Right lung (tissue), 10 donors: ENCODE data around the gene PRR30. TPM values are rescaled to one million over a fixed set of nuclear protein-coding genes. Genes with fewer than 3 reads are reported as not detected.
"Not testable (repeated sequence)": the region's sequence is repeated elsewhere in the genome, so short reads cannot be mapped to it uniquely, and the experiment has no call there.

ENCODE experiments used
- DNase-seq, 2 donors: peaks; one replicate each; pipeline ENCODE4 v3.0.0-alpha.2; 2013
- long read RNA-seq, 8 donors: transcript quantifications; one replicate each; lab custom pipeline, GENCODE V29; 2026
- polyA plus RNA-seq, 5 donors: library from polyadenylated mRNA; unstranded; fragments of 120-200 nt; gene quantifications; one replicate each; pipeline versions ENCODE4 v1.2.1 to v1.2.3, GENCODE V29; 2013; ENCODE audit warnings: inconsistent platforms in 1 of 5, low replicate concordance in 1 of 5; ENCODE audit not compliant: insufficient read length in 5 of 5, insufficient read depth in 1 of 5

PRR30 gene
- not detected for polyA plus RNA-seq
- long read RNA-seq, donor 1 = 0 reads
- long read RNA-seq, donor 2 = 0 reads
- long read RNA-seq, donor 3 = 0 reads
- long read RNA-seq, donor 4 = 0 reads
- long read RNA-seq, donor 5 = 0 reads
- long read RNA-seq, donor 6 = 0 reads
- long read RNA-seq, donor 7 = 0 reads
- long read RNA-seq, donor 8 = 0 reads

DNA sequence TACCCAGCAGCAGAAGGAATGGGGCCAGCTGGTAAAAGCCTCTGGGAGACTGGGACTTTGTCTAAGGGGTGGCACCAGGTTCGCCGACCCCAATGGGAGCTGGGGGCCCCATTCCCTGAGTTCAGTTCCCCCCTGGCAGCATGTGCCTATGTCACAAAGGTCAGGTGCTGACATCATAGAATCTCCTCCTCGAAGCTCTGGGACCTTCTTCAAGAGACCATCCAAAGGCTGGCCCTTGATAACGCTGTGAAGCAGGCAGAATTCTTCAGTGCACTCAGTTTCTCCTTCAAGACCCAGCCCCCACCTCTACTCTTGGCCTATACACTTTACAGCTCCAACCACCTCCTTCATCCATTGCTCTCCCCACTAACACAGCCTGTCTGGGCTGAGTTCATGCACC is at the start of gene PRR30:
TSS of gene PRR30 (minus strand) at position 101 of the 400 bp plus-strand sequence. CDS start 1,081 bp downstream, outside the sequence.
- DNase-seq = no peak

DNA sequence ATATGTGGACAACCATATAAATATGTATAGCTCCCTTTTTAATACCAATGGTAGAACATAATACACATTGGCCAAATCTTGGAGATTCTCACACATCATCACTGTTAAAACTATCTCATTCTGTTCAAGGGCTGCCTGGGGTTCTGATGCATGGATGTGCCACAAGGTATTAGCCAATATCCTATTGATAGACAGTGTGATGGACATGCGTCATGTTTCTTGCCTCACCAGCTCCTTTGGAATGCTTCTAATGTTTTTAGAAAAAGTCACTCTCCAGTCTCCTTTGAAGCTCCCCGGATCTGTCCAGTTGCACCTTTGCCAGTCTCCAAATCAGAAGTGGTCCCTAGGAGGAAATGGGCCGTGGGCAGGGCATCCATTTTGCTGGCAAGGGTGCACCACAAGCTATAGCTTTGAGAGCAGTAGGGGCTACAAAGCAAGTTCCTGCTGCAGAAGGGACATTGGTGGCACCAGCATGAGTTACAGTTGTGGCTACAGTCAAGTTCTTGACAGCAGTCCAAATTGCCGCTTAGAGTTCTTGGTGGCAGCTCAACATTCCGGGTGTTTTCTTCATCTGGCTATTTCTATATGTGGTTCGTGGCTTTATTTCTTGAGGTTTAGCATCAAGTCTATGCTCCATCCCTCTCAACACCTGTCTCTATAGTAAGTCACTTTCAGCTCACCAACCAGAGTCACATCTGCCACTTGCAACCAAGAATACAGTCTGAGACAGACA is 47.6 kb upstream of the PRR30 start:
- no peak for DNase-seq

DNA sequence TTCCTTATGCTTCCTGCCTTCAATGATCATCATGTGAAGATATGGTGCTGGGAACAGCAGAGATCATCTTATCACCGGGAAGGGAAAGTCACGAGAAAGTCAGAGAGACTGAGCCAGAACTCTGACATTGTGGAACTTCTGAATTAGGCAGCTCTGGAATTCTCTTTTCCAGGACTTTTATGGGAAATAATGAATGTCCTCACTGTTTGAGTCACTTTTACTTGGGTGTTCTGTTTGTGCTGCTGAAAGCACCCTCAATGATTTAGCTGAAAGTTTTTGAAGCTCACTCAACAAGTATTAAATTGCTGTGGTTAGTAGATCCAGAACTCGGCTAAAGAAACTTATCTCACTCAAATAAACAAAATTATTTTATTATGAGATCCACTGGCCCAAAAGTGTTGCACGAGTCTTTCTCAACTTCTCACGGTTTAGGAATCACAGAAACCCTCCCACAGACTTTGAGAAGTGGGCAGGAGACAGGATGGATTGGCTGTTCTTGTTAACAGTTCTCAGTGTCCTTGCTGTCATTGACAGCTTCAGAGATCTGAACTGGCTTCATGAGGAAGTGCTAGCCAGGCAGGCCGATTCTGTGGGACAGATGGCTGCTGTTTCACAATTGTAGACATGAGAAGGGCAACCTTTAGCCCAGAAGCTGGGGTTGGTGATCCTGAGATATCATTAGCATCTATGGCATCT is 46.3 kb upstream of the PRR30 start:
- DNase-seq = no peak

DNA sequence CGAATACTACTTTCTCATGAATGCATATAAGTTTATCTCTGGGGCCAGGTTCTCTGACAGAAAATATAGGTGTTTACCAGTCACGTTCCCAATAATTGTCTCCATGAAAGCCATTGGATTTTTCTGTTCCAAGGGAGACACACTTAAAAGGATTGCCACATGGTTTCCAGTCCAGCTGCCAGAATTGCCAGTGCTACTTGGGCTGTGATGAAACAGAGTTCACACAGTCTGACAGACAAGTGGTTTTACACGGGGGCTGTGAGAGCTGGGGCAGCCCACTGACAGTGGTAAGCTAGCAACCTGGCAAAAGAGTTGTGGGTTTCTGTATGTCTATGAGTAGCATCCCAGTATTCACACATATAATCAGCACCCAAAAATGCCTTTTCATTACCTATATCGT is 44.9 kb upstream of the PRR30 start:
- no peak for DNase-seq

DNA sequence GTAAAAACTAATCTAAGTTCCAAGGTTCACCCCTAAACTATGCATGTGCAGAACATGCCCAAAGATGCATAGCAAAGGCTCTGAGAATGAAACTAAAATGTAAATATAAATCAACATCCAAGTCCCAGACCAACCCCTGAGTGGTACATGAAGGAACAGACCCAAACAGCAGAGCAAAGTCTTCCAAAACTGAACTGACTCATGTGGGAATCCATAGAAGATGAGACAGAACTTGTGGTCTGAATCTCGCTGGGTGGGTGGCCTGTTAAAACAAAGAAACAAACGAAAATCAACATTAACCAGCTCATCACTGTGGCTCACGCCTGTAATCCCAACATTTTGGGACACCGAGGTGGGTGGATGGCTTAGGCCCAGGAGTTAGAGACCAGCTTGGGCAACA is 43.1 kb upstream of the PRR30 start:
- DNase-seq = no peak

DNA sequence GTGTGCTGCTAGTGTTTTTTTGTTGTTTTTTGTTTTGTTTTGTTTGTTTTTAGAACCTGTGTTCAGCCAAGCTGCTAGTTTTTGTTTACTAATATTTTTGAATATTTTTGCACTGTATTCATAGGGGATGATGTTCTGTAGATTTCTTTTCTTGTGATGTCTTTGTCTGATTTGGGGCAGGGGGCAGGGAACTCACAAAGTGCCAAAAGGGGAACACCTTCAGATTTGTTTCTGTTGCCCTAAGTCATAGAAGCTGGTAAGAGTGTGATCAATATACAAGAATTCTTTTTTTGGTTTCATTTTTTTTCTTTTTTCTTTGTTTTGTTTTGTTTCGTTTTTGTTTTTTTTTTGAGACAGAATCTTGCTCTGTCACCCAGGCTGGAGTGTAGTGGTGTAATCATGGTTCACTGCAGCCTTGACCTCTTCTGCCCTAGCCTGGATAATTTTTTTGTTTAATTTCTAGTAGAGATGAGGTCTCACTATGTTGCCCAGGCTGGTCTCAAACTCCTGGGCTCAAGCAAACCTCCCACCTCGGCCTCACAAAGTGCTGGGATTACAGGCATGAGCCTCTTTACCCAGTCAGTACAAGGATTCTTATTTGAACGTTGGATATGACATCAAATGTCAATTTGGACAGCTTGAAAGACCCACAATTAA is 40.3 kb upstream of the PRR30 start:
- DNase-seq = no peak

DNA sequence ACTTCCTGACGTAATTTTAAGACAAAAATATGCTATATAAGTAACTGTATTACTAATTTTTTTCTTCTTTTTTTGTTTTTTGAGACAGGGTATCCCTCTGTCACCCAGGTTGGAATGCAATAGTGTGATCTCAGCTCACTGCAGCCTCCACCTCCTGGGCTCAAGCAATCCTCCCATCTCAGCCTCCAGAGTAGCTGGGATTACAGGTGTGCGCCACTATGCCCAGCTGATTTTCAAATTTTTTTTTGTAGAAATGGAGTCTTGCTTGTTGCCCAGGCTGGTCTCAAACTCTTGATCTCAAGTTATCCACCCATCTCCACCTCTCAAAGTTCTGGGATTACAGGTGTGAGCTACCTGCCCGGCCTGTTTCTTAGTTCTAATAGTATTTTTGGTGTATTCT is 39.3 kb upstream of the PRR30 start:
- no peak for DNase-seq

DNA sequence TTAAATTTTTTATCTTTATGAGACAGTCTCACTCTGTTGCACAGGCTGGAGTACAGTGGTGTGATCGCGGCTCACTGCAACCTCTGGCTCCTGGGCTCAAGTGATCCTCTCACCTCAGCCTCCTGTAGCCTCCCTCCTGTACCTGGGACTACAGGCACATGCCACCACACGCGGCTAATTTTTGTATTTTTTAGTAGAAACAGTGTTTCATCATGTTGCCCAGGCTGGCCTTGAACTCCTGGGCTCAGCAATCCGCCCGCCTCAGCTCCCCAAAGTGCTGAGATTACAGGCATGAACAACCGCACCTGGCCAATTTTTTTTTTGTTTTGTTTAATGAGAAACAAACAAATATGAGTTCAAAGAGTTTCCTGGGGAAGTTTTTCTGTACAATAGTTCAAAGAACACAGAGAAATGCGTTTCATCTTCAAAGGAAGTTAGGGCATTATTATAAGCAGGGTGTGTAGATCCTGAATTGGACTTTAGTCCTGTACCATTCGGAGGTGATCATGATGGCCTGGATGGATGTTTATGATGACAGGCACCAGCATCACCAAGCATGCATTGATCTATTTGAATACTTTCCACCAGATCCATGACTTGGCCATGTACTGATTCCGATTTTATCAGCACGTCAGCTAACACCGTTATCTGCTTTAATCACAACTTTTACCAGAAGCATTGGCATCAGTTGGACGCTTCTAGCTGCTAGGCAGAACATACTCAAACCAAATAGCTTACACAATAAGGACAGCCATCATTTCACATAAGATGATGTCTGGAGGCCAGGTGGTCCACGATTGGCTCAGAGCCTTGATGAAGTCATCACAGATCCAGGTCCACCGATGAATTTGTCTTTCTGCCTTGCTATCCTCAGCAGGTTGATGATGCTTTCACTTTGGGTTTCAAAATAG is 38.5 kb upstream of the PRR30 start:
- DNase-seq = no peak

DNA sequence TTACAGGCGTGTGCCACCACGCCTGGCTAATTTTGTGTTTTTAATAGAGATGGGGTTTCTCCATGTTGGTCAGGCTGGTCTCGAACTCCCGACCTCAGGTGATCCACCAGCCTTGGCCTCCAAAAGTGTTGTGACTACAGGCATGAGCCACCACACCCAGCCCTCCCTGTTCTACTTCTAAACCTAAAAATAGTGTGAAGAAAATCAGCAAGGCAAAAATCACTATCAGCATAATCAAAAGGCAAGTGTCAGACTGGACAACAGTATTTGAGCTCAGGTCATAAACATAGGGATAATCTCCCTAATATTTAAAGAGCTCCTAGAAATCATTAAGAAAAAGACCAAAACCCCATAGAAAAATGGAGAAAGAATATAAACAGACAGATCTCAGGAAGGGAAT is 36.6 kb upstream of the PRR30 start:
- not testable (repeated sequence) for DNase-seq

DNA sequence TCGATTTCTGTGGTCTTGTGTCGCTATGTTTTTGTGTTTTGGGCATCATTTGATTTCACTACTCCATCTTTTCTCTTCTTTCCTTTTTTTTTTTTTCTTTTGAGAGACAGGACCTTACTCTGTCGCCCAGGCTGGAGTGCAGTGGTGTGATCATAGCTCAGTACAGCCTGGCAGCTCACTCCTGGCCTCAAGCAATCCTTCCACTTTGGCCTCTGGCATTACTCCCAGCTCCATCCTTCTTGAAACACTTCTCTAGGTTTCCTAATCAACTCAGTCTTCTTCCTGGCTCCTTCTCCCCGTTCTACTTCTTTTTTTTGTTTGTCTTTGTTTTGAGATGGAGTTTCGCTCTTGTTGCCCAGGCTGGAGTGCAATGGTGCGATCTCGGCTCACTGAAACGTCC is 36.1 kb upstream of the PRR30 start:
- no peak for DNase-seq

DNA sequence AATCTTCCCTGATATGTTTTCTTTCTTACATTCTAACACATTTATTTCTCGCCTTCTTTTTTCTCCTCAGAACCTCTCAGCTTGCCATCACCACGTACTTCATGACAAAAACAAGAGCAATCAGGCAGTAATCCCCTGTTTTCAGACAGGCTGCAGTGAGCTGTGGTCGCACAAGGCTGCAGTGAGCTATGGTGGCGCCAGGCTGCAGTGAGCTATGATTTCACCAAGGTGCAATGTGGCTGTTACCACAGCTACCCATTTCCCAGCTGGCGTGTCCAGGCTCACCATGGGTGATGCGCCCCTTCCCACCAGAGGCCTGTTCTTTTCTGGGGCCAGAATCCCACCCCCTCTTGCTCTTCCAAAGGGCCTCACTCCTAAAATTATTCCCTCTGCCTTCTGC is 35.4 kb upstream of the PRR30 start:
- DNase-seq = no peak

DNA sequence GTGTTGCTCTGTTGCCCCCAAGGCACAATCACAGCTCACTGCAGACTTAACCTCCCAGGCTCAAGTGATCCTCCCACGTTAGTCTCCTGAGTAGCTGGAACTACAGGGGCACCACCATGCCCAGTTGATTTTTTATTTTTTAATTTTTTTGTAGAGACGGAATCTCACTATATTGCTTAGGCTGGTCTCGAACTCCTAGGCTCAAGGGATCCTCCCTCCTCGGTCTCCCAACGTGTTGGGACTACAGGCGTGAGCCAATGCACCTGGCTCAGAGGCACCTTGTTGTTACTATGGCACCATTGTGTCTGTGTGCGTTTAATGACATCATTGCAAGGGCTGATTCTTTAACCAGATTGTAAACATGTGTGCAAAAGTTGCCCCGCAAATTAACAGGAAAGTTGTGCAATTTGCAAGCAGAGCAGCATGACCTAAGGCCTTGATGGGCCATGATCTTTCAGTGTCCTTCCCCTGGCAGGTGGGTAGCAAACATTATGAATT is 32.2 kb upstream of the PRR30 start:
- no peak for DNase-seq

DNA sequence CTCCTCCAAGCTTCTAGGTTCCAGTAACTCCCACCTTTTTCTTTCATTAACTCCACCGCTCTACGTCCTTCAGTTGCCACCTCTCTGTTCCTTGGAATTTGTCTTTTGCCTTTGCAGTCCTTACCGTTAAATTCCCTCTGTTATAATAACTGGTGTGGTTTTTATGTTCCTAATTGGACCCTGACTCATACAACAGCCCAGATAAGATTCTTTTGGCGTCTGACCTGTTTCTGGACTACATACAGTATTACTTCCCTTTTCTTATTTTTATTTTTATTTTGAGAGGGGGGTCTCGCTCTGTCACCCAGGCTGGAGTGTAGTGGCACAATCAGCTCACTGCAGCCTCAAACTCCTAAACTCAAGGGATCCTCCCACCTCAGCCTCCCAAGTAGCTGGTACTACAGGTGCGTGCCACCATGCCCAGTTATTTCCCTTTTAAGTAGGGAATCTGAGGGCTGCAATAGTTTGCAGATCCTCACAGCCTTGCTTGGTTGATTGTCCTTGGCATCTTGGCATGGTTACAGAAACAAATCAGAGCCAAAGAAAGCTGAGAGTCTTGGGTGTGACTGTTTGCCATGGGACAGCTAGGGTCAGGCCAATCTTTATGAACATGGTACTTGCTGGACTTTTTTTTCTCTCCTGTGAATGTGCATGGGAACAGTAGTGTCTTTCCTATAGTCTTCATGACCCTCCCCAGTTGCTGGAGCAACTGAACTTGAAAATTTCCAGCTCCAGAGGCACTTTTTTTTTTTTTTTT is 31.5 kb upstream of the PRR30 start:
- no peak for DNase-seq

DNA sequence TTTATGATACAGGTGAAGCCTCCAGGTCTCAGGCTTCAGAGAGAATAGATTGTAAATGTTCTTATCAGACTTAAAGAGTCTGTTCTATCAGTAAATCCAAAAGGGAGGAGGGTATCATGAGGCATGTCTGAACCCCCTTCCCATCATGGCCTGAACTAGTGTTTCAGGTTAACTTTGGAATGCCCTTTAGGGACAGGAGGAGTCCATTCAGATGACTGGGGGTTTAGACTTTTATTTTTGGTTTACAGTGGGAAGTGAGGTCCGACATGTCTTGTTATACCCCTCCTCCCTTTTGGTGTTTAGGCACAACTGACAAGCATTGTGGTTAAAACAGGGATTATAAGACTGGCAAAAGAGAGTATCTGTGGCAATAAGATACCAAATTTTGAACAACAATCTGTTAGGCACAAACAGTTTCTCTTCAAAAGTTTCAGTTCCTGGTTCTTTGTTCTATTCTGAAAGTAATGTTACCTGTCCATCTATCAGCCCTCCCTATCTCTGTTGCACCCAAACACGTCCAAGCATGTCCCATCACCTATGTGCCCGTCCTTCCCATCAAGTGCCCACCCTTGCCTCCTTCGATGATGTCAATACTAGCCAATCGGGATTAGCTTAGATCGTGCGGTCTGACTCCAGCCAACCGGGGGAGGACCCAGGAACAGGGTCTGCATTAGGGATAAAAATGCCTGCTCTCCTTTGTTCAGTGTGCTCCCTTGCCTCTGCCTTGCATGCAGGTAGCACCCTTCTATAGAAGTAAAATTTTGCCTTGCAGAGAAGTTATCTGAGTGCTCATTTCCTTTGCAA is 26.0 kb upstream of the PRR30 start:
- no peak for DNase-seq

DNA sequence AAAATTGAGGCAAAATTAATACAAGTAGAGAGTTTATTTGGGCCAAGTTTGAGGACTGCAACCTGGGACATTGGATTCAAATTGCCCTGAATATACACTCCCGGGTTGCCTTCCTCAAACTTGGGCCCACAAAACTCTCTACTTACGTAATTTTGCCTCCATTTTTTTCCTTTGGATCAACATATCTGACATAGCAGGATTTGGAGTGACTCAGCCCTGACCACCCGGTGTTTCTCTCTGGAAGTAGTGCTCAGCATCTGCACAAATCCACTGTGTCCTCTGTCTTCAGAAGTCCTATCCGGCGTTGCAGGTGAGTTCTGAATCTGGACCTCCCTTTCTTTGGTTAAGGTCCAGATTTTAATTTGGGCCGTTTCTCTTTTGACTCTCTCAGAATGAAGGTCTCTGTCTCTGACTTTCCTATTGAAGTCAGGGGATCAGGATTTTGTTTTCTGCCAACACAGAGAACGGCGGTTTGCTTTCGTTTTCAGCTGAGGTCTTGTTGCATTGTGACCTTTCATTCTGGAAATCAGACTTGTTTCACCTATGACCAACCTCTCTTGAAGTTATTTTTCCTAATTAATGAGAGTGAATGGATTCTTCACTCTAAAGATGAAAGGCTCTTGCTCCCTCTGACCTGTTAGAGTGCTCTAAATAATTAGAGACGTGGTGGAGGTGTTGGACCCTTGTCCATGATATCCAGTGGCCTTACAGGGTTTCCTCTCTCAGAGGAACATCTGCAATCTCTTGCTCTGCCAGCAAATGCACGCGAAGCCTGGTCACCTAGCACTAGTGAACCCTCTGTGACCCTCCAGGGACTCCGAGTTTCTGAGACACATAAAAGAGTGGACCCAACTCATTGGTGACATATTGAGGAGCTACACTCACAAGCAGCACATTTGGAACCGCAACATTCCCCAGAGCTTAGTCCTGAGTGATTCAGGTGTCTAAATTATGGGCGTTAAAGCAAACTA is 23.2 kb upstream of the PRR30 start:
- DNase-seq = no peak

DNA sequence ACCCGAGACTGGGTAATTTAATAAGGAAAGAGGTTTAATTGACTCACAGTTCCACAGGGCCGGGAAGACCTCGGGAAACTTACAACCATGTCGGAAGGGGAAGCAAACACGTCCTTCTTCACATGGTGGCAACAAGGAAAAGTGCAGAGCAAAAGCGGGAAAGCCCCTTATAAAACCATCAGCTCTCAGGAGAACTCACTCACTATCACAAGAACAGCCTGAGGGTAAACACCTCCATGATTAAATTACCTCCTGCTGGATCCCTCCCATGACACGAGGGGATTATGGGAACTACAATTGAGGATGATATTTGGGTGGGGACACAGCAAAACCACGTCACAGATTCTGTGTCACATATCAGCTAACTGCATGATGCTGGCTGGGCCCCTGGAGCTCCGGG is 21.0 kb upstream of the PRR30 start:
- no peak for DNase-seq

DNA sequence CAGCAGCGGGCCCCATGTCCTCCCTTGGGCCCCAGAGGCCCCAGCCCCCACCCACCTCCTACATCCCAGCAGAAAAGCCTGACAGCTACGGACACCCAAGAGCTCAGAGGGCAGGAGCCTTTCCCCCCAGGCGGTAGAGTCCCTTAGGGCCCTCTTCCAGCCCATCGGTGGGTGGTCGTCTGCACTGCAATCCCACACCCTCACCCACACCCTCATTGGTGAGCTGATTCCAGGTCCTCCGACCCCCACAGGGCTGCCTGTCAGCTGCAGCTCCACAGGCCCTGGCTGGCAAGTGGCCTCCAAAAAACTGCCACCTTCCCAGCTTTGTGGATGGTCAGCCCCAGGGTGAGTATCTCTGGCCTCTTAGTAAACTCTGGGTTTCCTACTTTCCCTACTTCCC is 20.1 kb upstream of the PRR30 start:
- no peak for DNase-seq

DNA sequence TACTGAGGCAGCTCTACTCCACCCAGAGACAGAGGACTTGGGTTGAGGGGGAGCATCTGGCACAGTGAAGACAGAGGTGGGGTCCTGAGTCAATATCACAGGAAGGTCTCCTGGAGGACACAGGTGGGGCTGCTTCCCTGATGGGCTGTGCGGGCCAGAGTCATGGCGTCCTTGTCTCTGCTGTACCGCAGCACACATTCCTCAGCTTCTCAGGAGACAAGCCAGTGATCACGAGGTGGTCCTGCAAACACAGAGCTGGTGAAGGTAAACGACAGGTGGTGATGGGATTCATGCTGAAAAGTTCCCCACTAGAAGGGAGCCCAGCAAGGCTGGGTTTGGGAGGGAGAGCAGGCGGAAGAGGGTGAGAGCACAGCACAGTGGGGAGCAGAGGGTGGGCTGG is 19.3 kb upstream of the PRR30 start:
- no peak for DNase-seq
